Heart right ventricle (tissue), 16 donors: ENCODE data around the gene PTPRD. TPM values are rescaled to one million over a fixed set of nuclear protein-coding genes. Genes with fewer than 3 reads are reported as not detected.
"Not testable (repeated sequence)": the region's sequence is repeated elsewhere in the genome, so short reads cannot be mapped to it uniquely, and the experiment has no call there.

Source experiments
- ATAC-seq, 8 donors: fragments of 200-7000 bp; cut with Tn5 transposase; one replicate each; pipeline ENCODE4 v1.9.1; 2020; ENCODE audit warnings: mild to moderate bottlenecking in 8 of 8, moderate library complexity in 8 of 8, moderate number of reproducible peaks in 1 of 8
- DNase-seq, 2 donors: peaks; one replicate each; pipeline ENCODE4 v3.0.0-alpha.2; 2020
- H3K27ac ChIP-seq, 10 donors: fragments of 200-600 bp; sonication (generic) in 2 of 10; one replicate each; pipeline versions ENCODE4 v1.5.0 to v1.8.0; 2020 to 2022; ENCODE audit warnings: mild to moderate bottlenecking in 3 of 10
- H3K27me3 ChIP-seq, 7 donors: fragments of 200-600 bp; one replicate each; pipeline ENCODE4 v1.8.0; 2021 to 2022; ENCODE audit warnings: mild to moderate bottlenecking in 2 of 7
- H3K36me3 ChIP-seq, 9 donors: fragments of 200-600 bp; sonication (generic) in 1 of 9; one replicate each; pipeline versions ENCODE4 v1.5.0 to v1.8.0; 2020 to 2022; ENCODE audit warnings: mild to moderate bottlenecking in 2 of 9
- H3K4me1 ChIP-seq, 9 donors: fragments of 200-600 bp; sonication (generic) in 1 of 9; one replicate each; pipeline versions ENCODE4 v1.5.0 to v1.8.0; 2020 to 2022; ENCODE audit warnings: mild to moderate bottlenecking in 4 of 9
- H3K4me3 ChIP-seq, 10 donors: fragments of 200-600 bp; sonication (generic) in 2 of 10; one replicate each; pipeline versions ENCODE4 v1.5.0 to v1.8.0; 2020 to 2022; ENCODE audit warnings: mild to moderate bottlenecking in 7 of 10, moderate library complexity in 2 of 10
- H3K9me3 ChIP-seq, 11 donors: fragments of 200-600 bp in 10 of 11; sonication (generic) in 2 of 11; one replicate each; pipeline versions ENCODE4 v1.5.0 to v1.8.0; 2013 to 2022; ENCODE audit warnings: mild to moderate bottlenecking in 2 of 11, control low read depth in 1 of 11, moderate library complexity in 1 of 11
- WGBS, 2 donors: extraction: QIAGEN DNeasy Blood & Tissue Kit; methylation state at CpG; one replicate each; pipeline ENCODE4 v1.1.7; 2013; ENCODE audit warnings: inconsistent platforms in 1 of 2; 5-methylcytosine and 5-hydroxymethylcytosine counted together
- intact Hi-C, 10 donors: fragments of 100-400 bp; cut with DNase I; formaldehyde crosslinking; loops; one replicate each; pipeline versions ENCODE4 v1.11.1 to v1.14.2; 2022
- polyA plus RNA-seq, 2 donors: library from polyadenylated mRNA; stranded (reverse); fragments of 200-250 nt; gene quantifications; one replicate each; pipeline ENCODE4 v1.2.3, GENCODE V29; 2013
- total RNA-seq, 10 donors: library from RNA; stranded (reverse); fragmentation: NEBNext Ultra II Directional in 3 of 10; extraction: Animal tissue kit (Norgen Biotek cat#: 25700) in 3 of 10; gene quantifications; one replicate each; pipeline versions ENCODE4 v1.2.1 to v1.2.4, GENCODE V29; 2021 to 2023
- TF ChIP-seq, protein P1 (sequence below), 9 donors: fragments of 200-600 bp; sonication (generic) in 2 of 9; IDR thresholded peaks; one replicate each; pipeline versions ENCODE4 v1.5.0 to v1.8.0; 2021 to 2022; ENCODE audit warnings: antibody characterized with exemption in 9 of 9, mild to moderate bottlenecking in 5 of 9, moderate library complexity in 1 of 9
- donor health status: Arrhythmogenic right ventricular cardiomyopathy.
- donor health status: ischemic (EF 13 %, LVEDD 7.1; RV severe dilation, severe dysfunction).
- donor health status: healthy with polysubstance abuse.
- donor health status: DM: no; HTN: yes; CAD: no.
- donor health status: DM: no; HTN: no; CAD: no.
- donor health status: ischemic (EF 25% LVEDD 6.9; RV normal size, moderate dysfunction).
- donor health status: ischemic (EF 25% LVEDD 5.7; RV mildly dilated, moderate dysfunction).
- donor health status: healthy.
- donor health status: DM: yes; HTN: yes; CAD: no.
- donor health status: Ischemic cardiomyopathy.
- donor health status: ischemic (EF 35%, LVEDD 5.7; RV mildly dilated, moderate dysfunction).
- donor health status: nonischemic (EF 11% LVEDD 7.7; RV severe dilation, severe dysfunction).
- donor health status: DM: yes; HTN: yes; CAD: no.
- donor health status: PGD.
- donor health status: ischemic (EF 29% LVEDD 5.4; RV normal size, mild dysfunction).
- donor health status: nonischemic (EF 23%, LVEDD 6.1; RV moderate dilation, normal function).

The PTPRD gene
- total and polyA plus RNA-seq, 12 donors = 1.4 to 25.2 (median 13.0) TPM

DNA sequence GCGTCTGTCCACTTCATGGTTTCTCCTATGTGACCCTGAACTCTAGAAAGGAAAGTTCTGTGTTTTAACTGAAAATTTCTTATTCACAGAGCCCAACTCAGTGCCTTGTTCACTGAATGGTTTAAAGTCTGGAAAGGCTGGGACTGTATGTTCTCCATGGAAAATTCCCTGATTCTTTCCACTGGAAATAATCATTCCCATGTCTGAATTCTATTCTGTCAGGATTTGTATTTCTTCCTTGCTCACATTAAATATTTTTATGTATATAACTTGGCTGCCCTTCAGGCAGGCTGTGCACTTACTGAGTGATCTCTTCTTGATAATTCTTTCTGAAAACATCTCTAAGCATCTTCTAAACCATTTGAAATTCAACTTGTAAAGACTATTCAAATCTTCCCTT, 1686.3 kb downstream of the PTPRD start:
- H3K4me1 ChIP-seq = no peaks in the 10 kb centered on the region
- intact Hi-C loops = no loop called here
- ATAC-seq = no peak

GRCh38 chr9:8924562-8924961, 1688.2 kb downstream of the PTPRD start:
- Histone ChIP-seq H3K9me3 (peaks cover 0 to 5% (median 0%) of the 10 kb centered on the region in 11 donors), H3K4me3 (no peak overlapping the region), H3K36me3 (no peaks in the 10 kb centered on the region), H3K27ac (no peak overlapping the region), H3K27me3 (no peaks in the 10 kb centered on the region), H3K4me1 (no peaks in the 10 kb centered on the region)
- TF ChIP-seq, protein P1, sequence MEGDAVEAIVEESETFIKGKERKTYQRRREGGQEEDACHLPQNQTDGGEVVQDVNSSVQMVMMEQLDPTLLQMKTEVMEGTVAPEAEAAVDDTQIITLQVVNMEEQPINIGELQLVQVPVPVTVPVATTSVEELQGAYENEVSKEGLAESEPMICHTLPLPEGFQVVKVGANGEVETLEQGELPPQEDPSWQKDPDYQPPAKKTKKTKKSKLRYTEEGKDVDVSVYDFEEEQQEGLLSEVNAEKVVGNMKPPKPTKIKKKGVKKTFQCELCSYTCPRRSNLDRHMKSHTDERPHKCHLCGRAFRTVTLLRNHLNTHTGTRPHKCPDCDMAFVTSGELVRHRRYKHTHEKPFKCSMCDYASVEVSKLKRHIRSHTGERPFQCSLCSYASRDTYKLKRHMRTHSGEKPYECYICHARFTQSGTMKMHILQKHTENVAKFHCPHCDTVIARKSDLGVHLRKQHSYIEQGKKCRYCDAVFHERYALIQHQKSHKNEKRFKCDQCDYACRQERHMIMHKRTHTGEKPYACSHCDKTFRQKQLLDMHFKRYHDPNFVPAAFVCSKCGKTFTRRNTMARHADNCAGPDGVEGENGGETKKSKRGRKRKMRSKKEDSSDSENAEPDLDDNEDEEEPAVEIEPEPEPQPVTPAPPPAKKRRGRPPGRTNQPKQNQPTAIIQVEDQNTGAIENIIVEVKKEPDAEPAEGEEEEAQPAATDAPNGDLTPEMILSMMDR (IDR thresholded peaks at IDR 0.05) = no peak
- 79 to 82% methylated on average over 2 of the region's 2 CpGs for WGBS, 2 donors
- no peak for DNase-seq
- ATAC-seq = no peak
- intact Hi-C loops = no loop called here

More for the DNA sequence above, 1686.3 kb downstream of the PTPRD start:
- H3K27me3 ChIP-seq = no peaks in the 10 kb centered on the region
- TF ChIP-seq, protein P1 (IDR thresholded peaks at IDR 0.05) = no peak
- no peaks in the 10 kb centered on the region for H3K36me3 ChIP-seq
- H3K9me3 ChIP-seq = peaks cover 0 to 5% (median 0%) of the 10 kb centered on the region in 11 donors
- WGBS, 2 donors = 85 to 93% methylated on average over 1 of the region's 1 CpG
- H3K27ac ChIP-seq = no peak overlapping the region
- DNase-seq = no peak
- no peak overlapping the region for H3K4me3 ChIP-seq

DNA sequence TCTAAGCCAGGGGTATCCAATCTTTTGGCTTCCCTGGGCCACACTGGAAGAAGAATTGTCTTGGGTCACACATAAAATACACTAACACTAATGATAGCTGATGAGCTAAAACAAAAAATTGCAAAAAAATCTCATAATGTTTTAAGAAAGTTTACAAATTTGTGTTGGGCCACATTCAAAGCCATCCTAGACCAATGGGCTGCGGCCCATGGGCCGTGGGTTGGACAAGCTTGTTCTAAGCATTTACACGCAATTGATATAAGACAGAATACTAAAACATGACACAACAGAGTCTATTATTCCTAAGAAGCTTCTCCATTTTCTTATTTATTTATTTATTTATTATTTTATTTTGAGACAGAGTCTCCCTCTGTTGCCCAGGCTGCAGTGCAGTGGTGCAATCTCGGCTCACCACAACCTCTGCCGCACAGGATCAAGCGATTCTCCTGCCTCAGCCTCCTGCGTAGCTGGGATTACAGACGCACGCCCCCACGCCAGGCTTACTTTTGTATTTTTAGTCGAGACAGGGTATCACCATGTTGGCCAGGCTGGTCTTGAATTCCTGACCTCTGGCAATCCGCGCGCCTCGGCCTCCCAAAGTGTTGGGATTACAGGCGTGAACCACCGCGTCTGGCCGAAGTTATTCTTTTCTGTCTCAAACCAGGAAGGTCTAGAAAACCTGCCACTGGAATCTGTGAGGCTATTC, 1692.2 kb downstream of the PTPRD start:
- not testable (repeated sequence) for ATAC-seq, H3K36me3 ChIP-seq
- 90 to 91% methylated on average over 19 of the region's 19 CpGs for WGBS, 2 donors

DNA sequence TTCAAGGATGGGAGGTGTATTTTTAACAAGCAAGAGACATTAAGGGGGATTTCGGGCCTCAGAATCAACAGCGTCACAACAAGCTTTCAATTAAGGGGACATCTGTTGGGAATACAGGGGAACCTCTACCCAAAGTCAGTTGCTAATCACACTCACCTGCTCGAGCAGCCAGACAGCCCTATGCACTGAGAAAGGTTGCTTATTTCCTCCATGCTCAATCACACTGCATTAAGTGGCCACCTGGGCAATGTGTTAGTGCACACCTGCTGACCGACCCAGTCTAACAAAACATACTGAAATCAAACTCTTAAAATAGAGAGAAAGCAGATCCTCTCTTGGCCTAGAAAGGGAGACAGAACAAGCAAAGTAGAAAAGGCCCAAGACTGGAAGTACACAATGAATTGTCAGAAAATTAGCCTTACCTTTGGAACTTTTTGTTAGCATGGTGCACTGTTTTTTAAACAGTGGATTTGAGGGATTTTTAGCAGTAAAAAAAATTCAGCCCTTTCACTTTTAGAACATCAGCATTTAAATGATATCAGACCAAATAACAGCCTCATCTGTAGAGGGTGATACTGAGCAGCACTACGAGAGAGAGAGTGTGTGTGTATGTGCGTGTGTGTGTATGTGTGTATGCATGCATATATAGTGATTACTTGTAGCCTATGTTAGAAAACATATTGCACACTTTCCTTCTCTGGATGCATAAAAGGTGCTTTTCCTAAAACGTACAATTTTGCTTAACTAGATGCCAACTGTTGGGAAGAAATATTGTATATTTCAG, 1694.7 kb downstream of the PTPRD start:
- ATAC-seq (no peak), DNase-seq (no peak)
- intact Hi-C loops = loop anchor here in 1 of 10 donors (10.0 kb wide), 1 partner anchor 67 kb away; no protein-coding TSS in a partner anchor
- TF ChIP-seq, protein P1 (IDR thresholded peaks at IDR 0.05) = no peak
- no peak overlapping the region for H3K4me3 ChIP-seq
- H3K4me1 ChIP-seq = no peaks in the 10 kb centered on the region
- H3K9me3 ChIP-seq = no peaks in the 10 kb centered on the region
- no peaks in the 10 kb centered on the region for H3K36me3 ChIP-seq
- H3K27ac ChIP-seq = no peak overlapping the region
- H3K27me3 ChIP-seq = no peaks in the 10 kb centered on the region
- WGBS, 2 donors = 74 to 80% methylated on average over 7 of the region's 7 CpGs

More for the DNA sequence above, 1692.2 kb downstream of the PTPRD start:
- H3K27ac ChIP-seq, H3K4me1 ChIP-seq, intact Hi-C loops, DNase-seq, H3K9me3 ChIP-seq, H3K27me3 ChIP-seq, H3K4me3 ChIP-seq: not testable (repeated sequence)
